VCaP (cell line): ENCODE measurements around the gene MMADHC.
A peak's percentile ranks its signal among the peaks of the same experiment; 100 is the strongest.

Experiments used
- H3K27ac ChIP-seq: fragments of 450-650 bp; 2 replicates; pipeline ENCODE4 v1.5.1; 2017
- CTCF ChIP-seq: fragments of 450-650 bp; conservative IDR thresholded peaks from 2 replicates; pipeline ENCODE4 v1.5.1; 2017; ENCODE audit warnings: mild to moderate bottlenecking, moderate library complexity

Gene MMADHC

GRCh38 chr2:149562324-149562723 is 25.3 kb downstream of the MMADHC start:
- no peak for TF ChIP-seq CTCF
- peak overlapping the region; percentile 48 for H3K27ac ChIP-seq

DNA sequence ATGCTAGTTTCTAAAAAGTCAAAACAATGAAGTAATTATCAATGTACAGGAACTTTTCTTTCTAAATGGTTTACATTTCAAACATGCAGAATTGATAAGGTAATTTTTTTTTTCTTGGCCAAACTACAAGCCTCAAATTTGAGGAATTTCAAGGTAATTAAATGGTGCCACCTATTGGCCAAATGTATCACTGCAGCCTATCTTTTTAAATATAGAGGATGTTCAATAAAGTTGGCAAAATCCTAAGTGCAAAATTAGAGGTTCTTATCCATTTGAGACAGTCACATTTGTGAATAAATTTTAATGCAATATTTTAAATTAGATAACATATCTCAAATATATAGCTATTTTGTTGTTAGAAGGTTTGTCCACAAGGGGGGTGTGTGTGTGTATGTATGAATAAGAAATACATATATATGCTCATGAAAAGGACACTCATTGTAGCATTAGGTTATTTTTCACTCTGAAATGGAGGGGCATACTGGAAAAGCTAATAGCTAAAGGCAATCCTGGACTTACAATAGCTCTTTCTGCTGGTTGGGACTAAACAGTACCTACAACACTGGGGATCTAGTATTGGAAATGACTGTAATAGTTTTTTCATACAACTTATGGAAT is 26.2 kb downstream of the MMADHC start:
- TF ChIP-seq CTCF: peak; percentile 93
- peak overlapping the region; percentile 48; the same call in 1 of the 2 replicates for H3K27ac ChIP-seq

DNA sequence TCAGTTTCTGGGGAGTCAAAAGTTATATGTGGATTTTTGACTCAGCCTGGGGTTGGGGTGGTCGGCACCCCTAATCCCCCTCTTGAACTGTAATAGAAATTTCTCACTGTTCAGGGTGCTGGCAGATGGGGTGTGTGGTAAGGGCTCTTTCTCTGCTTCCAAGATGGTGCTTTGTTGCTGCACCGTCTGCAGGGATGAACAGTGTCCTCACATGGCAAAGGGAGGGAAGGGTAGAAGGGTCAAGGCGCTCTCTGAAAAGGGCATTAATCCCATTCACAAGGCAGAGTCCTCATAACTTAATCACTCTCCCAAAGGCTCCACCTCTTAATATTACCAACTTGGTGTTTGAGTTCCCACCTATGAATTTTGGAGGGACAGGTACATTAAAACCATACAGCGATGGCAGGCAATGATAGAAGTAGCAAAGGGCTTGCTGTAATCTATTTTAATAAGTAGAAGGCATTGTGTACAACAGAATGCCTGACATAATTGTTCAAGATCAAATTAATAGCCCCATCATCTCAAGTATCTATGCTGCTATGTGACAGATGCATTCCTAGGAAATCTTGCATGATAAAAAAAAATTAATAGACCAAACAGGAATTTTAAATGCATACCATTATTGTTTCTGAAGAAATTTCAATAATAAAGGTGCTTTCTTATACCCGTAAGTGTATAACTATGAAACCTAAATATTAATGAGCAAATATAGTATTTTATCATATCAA is 28.1 kb downstream of the MMADHC start:
- no peak overlapping the region for H3K27ac ChIP-seq
- TF ChIP-seq CTCF: no peak

GRCh38 chr2:149556452-149556851 is 31.1 kb downstream of the MMADHC start:
- TF ChIP-seq CTCF: no peak

GRCh38 chr2:149552830-149553229 is 34.7 kb downstream of the MMADHC start:
- TF ChIP-seq CTCF: no peak
- H3K27ac ChIP-seq: no peak overlapping the region

More at GRCh38 chr2:149556452-149556851, 31.1 kb downstream of the MMADHC start:
- H3K27ac ChIP-seq: peak overlapping the region; percentile 27; the same call in 1 of the 2 replicates

GRCh38 chr2:149552226-149552625 is 35.3 kb downstream of the MMADHC start:
- TF ChIP-seq CTCF: no peak
- no peak overlapping the region for H3K27ac ChIP-seq

GRCh38 chr2:149544692-149545091 is 42.9 kb downstream of the MMADHC start:
- TF ChIP-seq CTCF: no peak
- no peak overlapping the region for H3K27ac ChIP-seq
